HG03135 (cell line): Measurements from ENCODE around the gene SRRM2.

Experiments used
- ATAC-seq: cut with Tn5 transposase; IDR thresholded peaks from one replicate; pipeline ENCODE4 v1.9.1; 2021; ENCODE audit warnings: mild to moderate bottlenecking, moderate library complexity; ENCODE audit not compliant: unreplicated experiment

Gene SRRM2

DNA sequence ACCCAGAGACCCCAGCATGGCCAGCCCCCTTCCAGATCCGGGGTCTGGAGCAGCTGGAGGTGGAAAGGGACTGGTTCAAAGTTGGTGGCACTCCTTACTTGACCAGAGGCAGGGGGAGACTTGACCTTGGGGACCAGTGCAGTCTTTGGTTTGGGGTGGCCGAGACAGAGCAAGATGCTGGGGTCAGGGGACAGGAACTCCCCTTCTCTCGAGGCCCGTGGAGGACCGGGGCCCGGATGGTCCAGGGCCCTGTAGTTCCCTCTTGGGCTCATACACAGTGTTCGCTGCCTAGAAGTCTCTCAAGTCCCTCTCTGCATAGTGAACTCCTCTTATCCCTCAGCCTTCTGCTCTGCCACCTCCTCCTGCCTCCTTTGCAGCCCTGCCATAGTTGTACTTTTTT, 35.5 kb downstream of the SRRM2 start:
- no peak for ATAC-seq

DNA sequence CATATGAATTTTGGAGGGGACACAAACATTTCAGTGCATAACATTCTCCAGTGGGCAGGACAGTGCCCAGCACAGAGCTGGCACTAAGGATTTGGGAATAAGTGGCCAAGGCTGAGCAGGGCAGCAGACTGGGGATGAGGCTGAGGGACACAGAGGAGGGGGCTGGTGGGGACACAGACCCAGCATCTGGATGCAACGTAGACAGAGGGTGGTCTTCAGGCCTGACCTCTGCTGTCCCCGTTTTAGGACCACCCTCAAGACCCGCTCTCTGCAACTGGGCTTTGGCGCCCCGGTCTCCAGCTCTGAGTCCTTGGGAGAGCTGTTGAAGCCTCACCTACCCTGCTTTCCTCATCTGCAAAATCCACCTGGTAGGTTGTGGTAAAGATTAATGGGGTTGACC, 38.2 kb downstream of the SRRM2 start:
- ATAC-seq = no peak

DNA sequence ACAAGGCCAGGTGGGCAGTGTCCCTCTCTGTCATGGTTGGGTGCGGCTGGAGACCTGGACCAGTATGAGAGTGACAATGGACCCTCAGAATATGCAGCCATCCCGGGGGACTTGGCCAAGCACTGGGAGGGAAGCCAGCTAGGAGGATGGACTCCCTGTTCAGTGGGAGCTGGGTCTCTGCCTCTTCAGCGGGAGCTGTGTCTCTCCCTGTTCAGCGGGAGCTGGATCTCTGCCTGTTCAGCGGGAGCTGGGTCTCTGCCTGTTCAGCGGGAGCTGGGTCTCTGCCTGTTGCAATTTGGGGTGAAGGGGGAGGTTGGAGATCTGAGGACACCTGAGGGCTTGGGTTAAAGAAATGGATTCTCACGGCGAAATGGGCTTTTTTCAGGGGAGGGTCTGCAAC, 38.7 kb downstream of the SRRM2 start:
- ATAC-seq = no peak

DNA sequence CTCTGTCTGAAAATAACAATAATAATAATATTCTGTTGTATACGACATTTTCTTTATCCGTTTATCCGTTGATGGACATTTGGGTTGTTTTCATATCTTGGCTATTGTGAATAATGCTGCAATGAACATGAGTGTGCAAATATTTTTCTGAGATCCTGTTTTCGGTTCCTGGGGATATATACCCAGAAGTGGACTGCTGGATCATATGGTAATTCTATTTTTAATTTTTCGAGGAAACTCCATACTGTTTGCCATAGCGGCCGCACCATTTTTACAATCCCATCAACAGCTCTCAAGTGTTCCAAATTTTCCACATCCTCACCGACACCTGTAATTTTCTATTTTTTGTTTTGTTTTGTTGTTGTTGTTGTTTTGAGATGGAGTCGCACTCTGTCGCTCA, 40.5 kb downstream of the SRRM2 start:
- ATAC-seq = no peak

DNA sequence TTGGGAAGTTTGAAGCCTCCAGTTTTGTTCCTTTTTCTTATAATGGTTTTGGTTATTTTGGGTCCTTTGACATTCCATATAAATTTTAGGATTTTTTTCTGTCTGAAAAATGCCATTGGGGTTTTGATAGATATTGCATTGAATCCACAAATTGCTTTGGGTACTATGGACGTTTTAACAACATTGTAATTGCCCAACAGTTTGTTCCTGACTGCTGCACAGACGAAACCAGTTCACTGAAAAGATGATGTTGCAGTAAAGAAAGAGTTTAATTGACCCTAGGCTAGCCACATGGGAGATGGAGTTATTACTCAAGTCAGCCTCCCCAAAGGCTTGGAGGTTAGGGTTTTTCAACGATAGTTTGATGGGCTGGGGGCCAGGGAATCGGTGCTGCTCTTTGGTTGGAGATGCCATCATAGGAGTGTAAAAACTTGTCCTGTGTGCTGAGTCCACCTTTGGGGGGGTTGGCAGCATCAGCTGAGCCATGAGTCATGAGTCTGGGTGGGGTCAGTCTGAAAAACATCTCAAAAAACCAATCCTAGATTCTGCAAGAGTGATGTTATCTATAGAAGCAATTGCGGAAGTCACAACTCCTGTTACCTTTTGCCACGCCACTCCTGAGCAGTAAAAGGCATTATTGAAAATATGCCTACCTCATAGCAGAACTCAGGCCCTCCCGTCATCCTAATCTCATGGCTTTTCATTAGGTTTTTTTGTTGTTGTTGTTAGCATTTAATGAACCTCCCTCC, 43.1 kb downstream of the SRRM2 start:
- ATAC-seq = no peak

DNA sequence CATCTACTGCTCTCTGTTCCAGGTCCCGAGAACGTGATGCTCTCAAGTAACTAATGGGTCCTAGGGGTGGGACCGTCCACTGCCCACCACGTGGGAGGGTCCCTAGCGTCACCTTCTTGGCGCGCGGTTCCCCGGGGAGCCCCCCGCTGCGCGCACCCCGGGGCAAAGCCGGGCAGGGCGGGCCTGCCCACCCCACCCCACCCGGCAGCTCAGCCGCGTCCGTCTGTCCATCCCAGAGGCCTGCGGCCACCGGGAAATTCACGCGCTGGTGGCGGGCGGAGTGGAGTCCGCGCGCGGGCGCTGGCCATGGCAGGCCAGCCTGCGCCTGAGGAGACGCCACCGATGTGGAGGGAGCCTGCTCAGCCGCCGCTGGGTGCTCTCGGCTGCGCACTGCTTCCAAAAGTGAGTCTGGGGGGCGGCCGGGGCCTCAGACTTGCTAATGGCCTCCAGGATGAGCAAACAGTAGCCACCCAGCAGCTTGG, 46.3 kb downstream of the SRRM2 start:
- ATAC-seq = no peak

DNA sequence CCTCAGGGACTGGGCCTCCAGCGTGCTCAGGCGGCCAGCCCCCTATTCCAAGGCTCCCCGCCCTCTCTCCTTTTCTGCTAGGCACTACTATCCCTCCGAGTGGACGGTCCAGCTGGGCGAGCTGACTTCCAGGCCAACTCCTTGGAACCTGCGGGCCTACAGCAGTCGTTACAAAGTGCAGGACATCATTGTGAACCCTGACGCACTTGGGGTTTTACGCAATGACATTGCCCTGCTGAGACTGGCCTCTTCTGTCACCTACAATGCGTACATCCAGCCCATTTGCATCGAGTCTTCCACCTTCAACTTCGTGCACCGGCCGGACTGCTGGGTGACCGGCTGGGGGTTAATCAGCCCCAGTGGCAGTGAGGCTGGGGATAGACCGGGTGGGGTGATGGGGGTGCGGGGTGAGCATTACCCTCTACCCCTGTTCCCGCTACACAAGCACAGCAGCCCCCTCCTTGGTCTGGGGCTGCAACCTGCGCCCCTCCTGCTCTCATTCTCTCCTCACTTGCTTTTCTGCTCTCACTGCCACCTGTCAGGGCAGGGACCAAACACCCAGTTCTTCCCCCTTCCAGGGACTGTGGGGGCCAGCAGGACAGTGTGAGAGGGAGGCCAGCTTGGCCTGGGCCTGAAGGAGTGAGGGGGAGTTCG, 46.9 kb downstream of the SRRM2 start:
- ATAC-seq = no peak

DNA sequence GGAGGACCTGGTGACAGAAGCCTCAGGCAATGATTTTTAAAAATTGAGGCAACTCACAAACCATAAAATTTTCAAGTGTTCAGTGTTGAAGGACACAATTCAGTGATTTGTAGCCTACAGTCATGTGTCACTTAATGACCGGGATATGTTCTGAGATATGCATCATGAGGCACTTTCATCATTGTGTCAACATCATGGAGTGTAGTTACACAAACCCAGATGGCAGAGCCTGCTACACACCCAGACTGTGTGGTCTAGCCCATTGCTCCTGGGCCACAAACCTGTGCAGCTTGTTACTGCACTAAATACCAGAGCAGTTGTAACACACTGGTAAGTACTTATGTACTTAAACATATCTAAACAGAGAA, 47.4 kb downstream of the SRRM2 start:
- ATAC-seq = no peak

DNA sequence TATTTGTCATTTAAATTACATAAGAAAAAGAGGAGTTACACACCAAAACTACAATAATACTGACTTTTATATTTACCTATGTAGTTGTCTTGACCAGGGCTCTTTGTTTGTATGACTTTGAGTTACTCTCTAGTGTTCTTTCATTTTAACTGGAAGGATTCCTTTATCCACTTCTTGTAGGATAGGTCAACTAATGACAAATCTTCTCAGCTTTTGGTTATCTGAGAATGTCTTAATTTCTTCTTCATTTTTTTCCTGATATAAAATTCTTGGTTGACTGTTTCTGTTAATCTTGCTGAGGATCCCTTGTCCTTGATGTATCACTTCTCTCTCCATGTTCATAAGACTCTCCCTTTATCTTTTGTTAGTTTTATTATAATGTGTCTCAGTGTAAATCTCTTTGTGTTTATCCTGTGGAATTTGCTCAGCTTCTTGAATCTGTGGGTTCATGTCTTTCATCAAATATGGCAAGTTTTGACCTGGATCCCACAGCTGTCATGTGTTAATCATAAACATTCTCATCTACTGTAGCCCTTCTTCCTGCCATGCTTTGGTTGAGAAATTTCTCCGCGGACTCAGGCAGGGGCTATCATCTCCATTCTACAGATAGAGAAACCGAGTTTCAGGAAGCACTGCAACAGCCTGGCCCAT, 51.2 kb downstream of the SRRM2 start:
- no peak for ATAC-seq

DNA sequence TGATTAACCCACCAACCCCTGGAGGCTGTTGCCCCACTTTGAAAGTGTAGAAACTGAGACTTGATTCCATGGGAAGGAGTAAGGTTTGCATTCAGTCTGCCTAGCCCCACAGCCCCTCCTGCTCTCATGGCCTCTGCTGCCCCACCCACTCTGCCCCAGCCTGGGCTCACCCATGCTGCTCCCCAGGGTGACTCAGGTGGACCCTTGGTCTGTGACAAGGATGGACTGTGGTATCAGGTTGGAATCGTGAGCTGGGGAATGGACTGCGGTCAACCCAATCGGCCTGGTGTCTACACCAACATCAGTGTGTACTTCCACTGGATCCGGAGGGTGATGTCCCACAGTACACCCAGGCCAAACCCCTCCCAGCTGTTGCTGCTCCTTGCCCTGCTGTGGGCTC, 52.3 kb downstream of the SRRM2 start:
- ATAC-seq = no peak

DNA sequence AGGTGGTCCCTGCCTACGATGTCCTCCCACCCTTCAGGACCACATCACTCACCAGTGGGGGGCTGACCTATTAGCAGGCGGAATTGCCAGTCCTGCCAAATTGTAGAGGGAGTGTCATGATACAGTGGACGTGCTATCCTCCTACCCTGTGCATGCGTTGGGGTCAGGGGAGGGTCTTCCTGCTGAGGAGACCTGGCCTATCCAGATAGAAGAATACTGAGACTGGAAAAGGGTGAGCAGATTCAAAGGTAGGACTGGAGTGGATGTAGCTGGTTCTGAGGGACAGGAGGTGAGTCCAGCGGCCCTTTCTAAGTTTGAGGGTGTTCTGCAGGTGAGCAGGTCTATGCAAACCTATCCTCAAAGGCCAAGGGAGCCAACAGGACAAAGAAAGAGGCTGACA, 53.8 kb downstream of the SRRM2 start:
- no peak for ATAC-seq

DNA sequence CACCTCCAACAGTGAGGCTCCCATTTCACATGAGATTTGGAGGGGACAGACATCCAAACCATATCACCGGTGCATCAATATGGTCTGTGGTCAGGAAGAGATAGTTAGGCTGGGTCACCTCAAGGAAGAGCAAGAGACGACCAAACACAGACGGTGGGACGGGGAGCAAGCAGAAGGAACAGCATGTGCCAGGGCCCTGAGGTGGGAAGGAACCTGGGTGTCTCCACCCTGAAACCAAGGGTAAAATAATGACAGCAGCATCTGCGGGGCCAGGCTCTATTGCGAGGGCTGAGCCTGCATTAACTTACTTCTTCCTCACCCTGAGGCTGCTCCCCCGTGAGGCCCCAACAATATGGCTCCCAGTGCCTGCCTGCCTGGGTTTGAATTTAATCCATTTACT, 55.7 kb downstream of the SRRM2 start:
- ATAC-seq = no peak

DNA sequence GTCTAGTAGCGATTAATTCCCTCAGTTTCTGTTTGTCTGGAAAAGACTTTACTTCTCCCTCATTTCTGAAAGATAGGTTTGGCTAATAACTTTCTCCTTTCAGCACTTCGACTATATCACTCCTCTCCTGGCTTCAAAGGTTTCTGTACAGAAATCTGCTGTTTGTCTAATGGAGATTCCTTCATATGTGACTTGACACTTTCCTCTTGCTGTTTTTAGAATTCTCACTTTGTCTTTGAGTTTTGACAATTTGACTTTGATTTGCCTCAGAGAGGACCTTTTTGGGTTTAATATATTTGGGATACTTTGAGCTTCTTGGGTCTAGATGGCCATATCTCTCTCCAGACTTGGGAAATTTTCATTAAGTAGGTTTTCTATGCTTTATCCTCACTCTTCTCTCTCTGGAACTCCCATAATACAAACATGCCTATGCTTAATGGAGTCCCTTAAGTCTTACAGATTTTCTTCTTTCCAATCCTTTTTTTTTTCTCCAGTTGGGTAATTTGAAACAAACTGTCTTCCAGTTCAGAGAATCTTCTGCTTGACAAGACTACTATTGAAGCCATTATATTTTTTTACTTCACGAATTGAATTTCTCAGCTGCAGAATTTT, 56.8 kb downstream of the SRRM2 start:
- ATAC-seq = no peak

DNA sequence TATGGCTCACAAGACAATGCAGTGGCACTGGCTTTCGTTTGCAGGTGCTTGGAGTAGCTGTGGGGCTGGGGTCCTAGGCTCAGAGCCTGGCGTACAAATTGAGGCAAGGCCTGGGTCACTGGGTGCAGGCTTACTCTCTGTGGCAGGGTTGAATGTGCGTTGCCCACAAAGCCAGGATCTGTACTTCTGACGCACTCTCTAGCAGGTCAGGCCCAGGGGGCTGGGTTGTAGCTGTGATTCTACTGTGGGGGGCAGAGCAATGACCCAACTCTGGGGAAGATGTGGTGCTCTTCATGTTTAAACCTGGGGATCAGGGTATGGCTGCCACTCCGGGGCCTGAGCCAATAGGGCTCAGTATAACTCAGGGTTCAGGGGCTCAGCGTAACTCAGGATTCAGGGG, 58.2 kb downstream of the SRRM2 start:
- ATAC-seq = no peak

DNA sequence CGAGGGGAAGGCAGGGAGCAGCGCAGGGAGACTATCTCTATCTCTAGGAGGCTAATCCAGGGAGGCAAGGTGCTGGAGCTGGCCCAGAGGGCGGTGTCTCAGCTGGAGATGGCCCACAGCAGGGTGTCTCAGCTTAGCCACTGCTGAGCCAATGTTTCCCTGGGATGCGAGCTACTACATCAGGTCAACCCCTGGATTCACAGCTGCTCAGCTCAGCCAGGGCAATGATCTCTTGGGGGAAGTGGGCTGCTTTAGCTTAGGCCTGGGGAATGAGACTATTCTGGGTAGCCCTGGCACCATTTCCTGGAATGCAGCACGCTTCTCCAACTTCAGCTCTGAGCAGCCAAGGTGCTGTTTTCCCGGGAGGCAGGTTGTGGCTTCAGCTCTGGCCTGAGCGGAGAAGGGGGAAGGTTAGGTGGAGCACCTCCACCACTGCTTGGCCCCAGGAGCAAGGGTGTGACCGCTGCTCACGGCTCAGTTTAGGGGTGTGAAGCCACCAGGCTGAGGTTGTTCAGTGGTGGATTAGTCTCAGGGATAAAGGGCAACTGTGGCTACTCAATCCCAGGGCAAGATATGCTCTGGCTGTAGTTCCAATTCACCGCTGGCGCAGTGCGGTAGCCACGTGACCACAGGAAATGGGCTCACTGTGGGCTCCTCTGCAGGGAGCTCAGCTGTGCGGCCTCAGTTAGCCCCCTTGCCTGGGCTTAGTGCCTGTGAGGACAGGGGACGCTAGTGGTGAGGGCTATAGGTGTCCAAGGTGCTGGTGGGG, 59.4 kb downstream of the SRRM2 start:
- no peak for ATAC-seq

DNA sequence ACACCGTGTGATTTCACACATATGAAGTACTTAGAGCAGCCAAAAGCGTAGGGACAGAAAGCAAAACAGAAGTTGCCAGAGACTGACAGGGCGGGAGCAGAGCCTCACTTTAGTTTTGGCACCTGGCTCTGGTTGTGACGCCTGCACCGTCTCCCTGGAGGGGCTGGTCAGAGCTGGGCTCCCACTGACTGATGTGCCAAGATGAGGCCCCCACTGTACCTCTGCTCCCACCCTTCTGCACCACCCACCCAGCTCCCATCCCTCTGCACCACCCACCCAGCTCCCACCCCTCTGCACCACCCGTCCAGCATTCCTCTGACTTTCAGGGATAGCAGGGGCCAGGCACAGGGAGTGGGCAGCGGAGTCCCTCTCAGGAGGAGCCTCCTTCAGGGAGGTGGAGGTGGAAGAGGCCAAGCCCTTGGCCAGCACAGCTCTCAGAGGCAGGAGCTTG, 61.4 kb downstream of the SRRM2 start:
- ATAC-seq = no peak

DNA sequence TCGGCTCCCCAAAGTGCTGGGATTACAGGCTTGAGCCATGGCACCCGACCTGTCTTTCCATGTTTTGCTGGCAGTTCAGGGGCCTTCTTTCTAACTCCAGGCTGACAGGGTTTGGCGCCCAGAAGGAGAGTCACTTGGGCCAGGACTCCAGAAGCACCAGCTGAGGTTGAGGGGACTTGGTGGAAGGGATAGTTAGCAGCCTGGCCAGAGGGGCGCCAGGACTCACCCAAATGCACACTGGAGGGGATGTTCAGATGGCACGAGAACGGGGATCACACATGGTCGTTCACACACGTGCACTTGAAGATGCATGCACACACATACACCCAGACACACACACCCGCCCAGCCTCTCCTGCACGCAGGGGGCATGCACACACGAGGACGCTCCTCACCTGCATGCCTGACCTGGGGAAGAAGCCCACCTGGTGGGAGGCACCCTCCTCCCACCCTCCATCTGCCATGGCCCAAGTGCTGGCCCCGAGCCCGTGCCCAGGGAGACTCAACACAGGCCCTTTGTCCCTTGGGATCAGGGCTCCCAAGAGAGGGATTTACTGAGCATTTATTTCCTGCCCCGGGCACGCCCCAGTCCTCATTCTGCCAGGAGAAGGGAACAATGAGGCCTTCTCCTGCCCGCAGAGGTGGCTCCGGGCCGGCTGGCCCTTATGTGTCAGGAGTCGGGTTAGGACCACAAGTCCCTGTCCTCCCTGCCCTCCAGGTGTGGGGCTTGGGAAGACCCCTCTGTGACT, 62.3 kb downstream of the SRRM2 start:
- no peak for ATAC-seq

DNA sequence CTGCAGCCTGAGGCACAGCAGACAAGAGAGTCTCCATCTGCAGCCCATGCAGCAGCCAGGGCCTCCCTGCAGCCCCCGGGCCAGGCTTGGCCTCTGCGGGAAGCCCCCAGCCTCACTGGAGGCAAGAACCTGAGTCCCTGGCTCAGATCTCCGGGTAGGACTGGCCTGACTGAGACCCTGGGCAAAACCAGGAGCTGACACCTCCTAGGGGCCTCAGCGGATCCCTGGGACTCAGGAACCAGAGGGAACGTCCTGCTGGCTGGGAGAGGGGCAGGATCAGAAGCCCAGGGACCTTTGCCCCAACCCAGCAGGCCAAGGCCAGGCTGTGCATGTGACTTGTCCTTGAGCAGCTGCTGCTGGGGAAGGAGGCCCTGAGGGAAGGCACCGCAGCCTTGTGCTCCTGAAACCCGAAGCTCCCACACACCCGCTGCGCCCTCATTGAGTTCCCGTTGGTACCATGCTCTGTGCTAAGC, 62.9 kb downstream of the SRRM2 start:
- ATAC-seq = no peak

DNA sequence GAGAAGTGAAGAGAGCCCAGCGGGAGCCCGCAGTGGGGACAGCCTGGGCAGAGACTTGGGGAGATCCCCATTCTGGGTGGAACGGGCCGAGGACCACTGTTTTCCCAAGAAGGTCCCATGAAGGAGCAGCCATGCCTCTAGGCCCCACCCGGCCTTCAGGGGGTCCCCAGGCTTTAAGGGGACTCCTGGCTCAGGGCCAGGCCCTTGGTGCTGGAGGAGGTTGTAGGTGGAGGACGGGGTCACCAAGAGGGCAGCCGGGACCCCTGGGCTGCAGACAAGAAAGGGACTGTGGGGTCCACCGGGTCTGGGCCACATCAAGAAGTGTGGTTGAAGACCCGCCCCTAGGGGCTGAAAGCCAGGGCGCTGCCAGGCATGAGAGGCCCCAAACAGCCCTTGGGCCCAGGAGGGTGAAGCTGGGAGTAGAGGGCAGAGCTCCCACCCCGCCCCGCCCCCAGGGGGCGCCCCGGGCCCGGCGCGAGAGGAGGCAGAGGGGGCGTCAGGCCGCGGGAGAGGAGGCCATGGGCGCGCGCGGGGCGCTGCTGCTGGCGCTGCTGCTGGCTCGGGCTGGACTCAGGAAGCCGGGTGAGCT, 64.4 kb downstream of the SRRM2 start, which contains the start of gene PRSS21:
TSS of gene PRSS21 (plus strand) at position 487 of the 589 bp plus-strand sequence. CDS start at position 519, 32 bp downstream.
- no peak for ATAC-seq
